Keratinocyte (primary cell): ENCODE data around the gene FMNL2.

Source experiments
- EZH2 ChIP-seq: IDR thresholded peaks from one replicate; pipeline ENCODE4 v1.6.1; 2012; ENCODE audit warnings: inconsistent platforms, mild to moderate bottlenecking, low read length, moderate library complexity
- TF ChIP-seq, protein P1 (sequence below), 3 experiments: IDR thresholded peaks in 1 of 3; conservative IDR thresholded peaks in 1 of 3; optimal IDR thresholded peaks in 1 of 3; 2 replicates in 2 of 3; 3 replicates in 1 of 3; pipeline versions ENCODE3 to v1.5.1; 2011; ENCODE audit warnings: low read length in 3 of 3, mild to moderate bottlenecking in 3 of 3, moderate library complexity in 2 of 3, control low read depth in 1 of 3, inconsistent platforms in 1 of 3; ENCODE audit not compliant: insufficient read depth in 2 of 3; ENCODE audit errors: extremely low read depth in 1 of 3

DNA sequence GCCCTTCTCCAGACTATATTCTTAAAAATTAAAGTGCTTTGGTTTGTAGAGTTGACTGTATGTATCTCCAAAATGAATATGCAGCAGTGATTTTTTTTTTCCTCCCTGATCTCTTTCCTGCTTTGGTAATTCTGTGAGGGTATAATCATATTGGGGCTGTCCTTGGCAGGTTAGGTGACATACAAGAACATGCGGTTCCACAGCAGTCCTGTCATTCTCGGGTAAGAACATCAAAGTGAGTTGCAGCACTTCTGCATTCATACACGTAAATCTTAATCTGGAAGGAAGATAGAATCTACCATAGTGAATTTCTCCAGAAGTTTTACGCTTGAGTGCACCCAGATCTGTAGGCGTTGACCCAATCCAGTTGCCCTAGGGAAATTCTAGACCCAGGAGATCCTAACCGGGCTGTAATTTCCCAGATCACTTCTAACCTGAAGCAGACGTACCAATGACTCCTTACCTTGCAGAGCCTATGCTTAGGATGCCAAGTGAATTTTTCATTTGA lies 272.9 kb downstream of the FMNL2 start:
- TF ChIP-seq, protein P1, sequence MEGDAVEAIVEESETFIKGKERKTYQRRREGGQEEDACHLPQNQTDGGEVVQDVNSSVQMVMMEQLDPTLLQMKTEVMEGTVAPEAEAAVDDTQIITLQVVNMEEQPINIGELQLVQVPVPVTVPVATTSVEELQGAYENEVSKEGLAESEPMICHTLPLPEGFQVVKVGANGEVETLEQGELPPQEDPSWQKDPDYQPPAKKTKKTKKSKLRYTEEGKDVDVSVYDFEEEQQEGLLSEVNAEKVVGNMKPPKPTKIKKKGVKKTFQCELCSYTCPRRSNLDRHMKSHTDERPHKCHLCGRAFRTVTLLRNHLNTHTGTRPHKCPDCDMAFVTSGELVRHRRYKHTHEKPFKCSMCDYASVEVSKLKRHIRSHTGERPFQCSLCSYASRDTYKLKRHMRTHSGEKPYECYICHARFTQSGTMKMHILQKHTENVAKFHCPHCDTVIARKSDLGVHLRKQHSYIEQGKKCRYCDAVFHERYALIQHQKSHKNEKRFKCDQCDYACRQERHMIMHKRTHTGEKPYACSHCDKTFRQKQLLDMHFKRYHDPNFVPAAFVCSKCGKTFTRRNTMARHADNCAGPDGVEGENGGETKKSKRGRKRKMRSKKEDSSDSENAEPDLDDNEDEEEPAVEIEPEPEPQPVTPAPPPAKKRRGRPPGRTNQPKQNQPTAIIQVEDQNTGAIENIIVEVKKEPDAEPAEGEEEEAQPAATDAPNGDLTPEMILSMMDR (optimal IDR thresholded peaks at IDR 0.05 in 1 of 3, IDR thresholded peaks at IDR 0.05 in 1 of 3, conservative IDR thresholded peaks at IDR 0.05 in 1 of 3; ENCODE audit: extremely low read depth in 1 of 3, insufficient read depth in 2 of 3, low read length in 3 of 3): no peak
- no peak for TF ChIP-seq EZH2
